GM08714 (cell line): ENCODE measurements around the gene FRYL.
"Not testable (repeated sequence)": the region's sequence is repeated elsewhere in the genome, so short reads cannot be mapped to it uniquely, and the experiment has no call there.

Experiments
- H3K4me3 ChIP-seq: fragments of 200-500 bp; sonication (Bioruptor generic); 2 replicates; pipeline ENCODE4 v1.5.1; 2014; ENCODE audit warnings: mild to moderate bottlenecking, low read length, inconsistent platforms
- ZNF274 ChIP-seq: IDR thresholded peaks from 2 replicates; pipeline ENCODE4 v1.6.1; 2012; ENCODE audit warnings: mild to moderate bottlenecking, low read depth, low read length

FRYL gene

DNA sequence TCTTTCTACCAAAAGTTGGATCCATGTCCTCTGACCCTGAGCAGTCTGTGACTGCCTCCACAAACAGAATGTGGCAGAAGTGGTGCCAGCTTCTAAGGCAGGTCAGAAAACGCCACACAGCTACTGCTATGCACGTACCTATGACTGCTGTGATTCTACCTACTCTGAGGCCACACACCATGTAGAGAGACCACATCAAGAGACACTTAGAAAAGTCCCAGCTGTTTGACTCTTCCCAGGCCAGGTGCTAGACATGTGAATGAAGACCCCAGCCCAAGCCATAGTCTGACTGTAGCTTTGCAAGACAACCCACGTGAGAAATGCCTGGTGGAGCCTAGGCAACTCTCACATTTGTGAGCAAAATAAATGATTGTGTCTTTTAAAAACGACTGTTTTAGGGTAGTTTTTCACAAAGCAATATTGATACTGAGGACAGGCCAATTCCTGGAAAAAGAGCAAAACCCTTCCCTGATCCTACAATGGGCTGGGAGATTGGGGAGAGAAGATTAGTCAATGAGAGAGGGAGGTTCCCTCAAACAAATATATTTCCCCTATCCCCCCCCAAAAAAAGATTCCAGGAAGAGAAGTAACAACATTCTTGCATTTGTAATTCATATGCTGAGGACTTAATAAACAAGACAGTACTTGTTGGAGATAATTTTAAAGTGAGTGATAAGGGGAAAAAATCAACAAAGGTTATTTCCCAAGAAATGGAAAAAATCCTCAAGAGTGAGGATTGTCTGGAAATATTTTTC is 33.3 kb downstream of the FRYL start:
- H3K4me3 ChIP-seq, result no peak overlapping the region
- TF ChIP-seq ZNF274, result no peak

DNA sequence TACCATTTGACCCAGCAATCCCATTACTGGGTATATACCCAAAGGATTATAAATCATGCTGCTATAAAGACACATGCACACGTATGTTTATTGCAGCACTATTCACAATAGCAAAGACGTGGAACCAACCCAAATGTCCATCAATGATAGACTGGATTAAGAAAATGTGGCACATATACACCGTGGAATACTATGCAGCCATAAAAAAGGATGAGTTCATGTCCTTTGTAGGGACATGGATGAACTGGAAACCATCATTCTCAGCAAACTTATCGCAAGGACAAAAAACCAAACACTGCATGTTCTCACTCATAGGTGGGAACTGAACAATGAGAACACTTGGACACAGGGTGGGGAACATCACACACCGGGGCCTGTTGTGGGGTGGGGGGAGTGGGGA is 34.9 kb downstream of the FRYL start:
- not testable (repeated sequence) for H3K4me3 ChIP-seq

DNA sequence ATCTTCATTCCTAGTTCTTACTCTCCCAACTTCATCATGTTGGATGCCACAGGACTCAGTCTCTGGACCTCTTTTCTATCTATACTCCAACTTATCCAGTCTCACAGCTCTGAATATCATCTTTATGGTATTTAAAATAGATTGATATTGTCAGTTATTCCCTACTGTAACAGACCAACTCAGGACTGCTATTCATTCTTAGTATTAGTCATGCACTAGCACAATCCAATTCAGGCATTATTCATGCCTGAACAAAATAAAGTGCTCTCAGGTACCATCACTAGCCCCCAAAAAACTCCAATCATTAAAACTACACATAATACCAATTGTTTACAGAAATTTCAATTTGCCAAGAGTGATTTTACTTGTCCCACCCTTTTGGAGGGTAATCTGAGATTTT is 37.7 kb downstream of the FRYL start:
- no peak for TF ChIP-seq ZNF274
- H3K4me3 ChIP-seq, result no peak overlapping the region

DNA sequence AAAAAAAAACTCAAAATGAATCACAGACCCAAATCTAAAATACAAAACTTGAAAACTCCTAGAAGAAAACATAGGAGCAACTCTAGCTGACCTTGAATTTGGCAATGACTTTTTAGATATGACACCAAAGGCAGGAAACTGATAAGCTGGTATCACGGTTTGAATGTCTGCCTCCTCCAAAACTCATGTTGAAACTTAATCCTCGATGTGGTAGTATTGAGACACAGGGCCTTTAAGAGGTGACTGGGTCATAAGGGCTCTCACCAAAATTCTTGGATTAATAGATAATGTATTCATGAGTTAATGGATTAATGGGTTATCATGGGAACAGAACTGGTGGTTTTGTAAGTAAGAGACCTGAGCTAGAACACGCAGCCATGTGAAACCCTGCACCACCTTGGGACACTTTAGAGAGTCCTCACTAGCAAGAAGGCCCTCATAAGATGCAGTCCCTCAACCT is 40.5 kb downstream of the FRYL start:
- no peak overlapping the region for H3K4me3 ChIP-seq
- no peak for TF ChIP-seq ZNF274

DNA sequence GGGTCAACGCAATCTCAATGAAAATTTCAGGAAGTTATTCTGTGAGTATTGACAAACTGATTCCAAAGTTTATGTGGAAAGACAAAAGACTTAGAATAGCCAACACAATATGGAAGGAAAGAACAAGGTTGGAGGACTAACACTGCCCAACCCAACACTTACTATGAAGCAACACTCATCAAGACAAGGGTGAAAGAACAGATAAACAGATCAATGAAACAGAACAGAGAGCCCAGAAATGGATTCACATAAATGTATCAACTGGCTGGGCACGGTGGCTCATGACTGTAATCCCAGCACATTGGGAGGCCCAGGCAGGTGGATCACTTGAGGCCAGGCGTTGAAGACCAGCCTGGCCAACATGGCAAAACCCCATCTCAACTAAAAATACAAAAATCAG is 41.2 kb downstream of the FRYL start:
- TF ChIP-seq ZNF274, result no peak
- H3K4me3 ChIP-seq, result no peak overlapping the region

DNA sequence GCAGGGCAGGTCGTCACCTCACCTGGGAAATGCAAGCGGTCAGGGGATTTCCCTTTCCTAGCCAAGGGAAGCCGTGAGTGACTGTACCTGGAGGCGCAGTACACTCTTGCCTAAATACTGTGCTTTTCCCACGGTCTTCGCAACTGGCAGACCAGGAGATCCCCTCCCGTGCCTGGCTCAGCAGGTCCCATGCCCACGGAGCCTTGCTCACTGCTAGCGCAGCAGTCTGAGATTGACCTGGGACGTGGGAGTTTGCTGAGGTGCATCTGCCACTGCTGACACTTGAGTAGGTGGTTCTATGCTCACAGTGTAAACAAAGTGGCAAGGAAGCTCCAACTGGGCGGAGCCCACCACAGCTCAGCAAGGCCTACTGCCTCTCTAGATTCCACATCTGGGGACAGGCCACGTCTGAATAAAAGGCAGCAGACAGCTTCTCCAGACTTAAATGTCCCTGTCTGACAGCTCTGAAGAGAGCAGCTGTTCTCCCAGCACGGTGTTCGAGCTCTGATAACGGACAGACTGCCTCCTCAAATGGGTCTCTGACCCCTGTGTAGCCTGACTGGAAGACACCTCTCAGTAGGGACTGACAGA is 51.1 kb downstream of the FRYL start:
- H3K4me3 ChIP-seq, result not testable (repeated sequence)

DNA sequence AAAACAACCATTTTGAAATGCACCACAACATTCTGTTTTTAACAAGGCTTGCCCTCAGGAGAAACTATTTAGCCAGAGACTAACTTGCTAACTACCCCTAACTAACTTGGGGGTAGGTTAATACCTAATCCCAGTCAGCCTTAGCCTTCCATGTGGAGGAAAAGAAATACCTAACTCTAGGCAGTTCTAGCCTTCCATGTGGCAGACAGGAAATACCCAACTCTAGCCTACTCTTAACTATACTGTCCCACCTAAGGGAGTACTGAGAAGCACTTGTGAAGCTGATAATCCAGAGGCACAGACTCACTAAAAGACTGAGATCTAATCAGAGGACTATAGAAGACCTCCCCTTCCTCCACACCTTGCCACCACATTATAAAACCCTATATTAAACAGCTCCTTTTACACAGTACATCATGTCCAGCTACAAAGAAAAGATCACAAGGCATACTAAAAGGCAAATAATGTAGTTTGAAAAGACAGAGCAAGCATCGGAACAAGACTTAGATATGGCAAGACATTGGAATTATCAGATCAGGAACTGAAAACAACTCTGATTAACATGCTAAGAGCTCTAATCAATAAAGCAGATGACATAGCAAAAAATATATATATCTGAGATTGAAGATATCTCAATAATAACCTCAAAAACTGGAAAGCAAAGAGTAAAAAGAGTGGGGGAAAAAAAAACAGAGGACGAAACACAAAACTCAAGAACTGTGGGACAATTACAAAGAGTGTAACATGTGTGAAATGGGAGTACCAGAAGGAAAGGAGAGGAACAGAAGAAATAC is 52.2 kb downstream of the FRYL start:
- no peak for TF ChIP-seq ZNF274
- no peak overlapping the region for H3K4me3 ChIP-seq

DNA sequence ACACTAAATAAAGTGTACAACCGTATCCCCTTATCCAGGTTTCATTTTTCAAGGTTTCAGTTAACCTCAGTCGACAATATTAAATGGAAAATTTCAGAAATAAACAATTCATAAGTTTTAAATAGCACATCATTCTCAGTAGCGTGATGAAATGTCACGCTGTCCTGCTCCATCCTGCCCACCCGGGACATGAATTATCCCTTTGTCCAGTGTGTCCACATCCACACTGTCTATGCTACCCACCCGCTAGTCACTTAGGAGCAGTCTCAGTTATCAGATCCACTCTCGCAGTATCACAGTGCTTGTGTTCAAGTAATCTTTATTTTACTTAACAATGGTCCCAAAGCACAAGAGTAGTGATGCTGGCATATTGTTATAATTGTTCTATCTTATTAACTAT is 54.7 kb downstream of the FRYL start:
- TF ChIP-seq ZNF274, result no peak
- no peak overlapping the region for H3K4me3 ChIP-seq

DNA sequence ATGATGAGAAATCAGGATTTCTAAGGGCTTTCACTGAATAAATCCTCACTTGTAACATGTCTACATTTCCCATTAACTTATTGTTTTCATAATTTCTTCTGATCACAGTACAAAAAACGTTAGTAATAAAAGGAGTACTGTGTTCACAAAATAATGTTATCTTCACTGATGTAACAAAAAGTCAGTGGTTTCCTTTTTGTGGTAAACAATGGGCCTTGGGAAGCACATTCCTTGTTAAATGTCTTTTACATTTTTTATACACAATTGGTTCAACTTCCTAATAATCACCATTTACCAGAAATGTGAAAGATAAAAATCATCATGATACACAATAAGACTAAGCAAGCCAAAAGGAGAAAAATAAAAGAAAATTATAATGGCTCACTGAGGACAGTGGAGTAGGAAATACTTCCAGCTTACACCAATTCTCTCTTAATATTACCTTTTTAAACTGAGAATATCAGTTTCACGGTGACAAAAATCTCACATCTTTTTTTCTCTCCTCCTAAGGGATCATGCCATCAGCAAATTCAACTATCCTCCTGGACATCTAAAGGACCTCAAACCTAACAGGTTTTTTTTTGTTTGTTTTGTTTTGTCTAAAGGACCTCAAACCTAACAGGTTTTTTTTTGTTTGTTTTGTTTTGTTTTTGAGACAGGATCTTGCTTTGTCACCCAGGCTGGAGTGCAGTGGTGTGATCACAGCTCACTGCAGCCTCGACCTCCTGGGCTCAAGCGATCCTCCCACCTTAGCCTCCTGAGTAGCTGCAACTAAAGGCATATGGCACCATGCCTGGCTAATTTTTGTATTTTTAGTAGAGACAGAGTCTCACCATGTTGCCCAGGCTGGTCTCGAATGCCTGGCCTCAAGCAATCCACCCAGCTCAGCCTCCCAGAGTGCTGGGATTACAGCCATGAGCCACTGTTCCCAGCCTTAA is 57.3 kb downstream of the FRYL start:
- no peak for TF ChIP-seq ZNF274
- no peak overlapping the region for H3K4me3 ChIP-seq

DNA sequence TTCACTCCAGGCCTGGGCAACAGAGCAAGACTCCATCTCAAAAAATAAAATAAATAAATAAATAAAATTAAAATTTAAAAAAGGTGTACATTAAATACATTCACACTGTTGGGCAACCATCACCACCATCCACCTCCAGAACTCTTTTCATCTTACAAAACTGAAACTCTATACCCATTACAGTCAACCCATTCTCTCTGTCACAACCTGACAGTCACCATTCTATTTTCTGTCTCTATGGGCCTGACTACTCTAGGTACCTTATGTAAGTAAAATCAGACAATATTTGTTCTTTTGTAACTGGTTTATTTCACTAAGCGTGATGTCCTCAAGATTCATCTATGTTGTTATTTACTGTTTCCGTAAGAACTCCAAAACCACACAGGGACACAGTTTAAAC is 59.6 kb downstream of the FRYL start:
- no peak for TF ChIP-seq ZNF274
- H3K4me3 ChIP-seq, result no peak overlapping the region

DNA sequence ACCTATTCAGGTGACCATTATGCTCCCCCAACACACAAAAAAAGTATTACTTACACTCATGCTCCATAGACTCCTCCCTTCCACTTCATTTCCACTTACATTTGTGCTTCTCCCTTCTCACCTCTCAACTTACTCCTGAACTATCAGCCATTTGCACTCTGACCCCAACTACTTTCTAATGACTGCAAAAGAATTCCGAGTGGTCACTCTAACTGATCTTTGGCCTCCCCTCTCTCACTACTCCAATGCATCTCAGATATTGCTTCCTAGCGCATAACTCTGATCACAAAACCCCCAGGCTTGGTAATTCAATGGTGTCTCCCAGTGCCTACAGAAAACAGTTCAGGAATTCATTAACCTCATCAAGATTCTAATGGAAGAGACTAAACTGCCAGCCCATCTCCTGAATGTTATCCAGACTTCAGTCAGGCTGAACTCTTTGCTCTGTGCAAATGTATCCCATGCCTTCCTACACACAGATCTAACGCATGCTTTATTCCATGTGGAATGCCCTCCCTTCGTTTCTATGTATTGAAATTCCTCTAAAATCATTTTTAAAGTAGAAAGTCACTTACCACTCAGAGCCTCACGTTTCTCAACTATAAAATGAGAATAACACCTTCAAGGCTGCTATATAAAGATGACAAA is 61.1 kb downstream of the FRYL start:
- no peak overlapping the region for H3K4me3 ChIP-seq
- no peak for TF ChIP-seq ZNF274

DNA sequence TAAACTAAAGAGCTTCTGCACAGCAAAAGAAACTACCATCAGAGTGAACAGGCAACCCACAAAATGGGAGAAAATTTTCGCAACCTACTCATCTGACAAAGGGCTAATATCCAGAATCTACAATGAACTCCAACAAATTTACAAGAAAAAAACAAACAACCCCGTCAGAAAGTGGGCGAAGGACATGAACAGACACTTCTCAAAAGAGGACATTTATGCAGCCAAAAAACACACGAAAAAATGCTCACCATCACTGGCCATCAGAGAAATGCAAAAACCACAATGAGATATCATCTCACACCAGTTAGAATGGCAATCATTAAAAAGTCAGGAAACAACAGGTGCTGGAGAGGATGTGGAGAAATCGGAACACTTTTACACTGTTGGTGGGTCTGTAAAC is 63.8 kb downstream of the FRYL start:
- not testable (repeated sequence) for H3K4me3 ChIP-seq

DNA sequence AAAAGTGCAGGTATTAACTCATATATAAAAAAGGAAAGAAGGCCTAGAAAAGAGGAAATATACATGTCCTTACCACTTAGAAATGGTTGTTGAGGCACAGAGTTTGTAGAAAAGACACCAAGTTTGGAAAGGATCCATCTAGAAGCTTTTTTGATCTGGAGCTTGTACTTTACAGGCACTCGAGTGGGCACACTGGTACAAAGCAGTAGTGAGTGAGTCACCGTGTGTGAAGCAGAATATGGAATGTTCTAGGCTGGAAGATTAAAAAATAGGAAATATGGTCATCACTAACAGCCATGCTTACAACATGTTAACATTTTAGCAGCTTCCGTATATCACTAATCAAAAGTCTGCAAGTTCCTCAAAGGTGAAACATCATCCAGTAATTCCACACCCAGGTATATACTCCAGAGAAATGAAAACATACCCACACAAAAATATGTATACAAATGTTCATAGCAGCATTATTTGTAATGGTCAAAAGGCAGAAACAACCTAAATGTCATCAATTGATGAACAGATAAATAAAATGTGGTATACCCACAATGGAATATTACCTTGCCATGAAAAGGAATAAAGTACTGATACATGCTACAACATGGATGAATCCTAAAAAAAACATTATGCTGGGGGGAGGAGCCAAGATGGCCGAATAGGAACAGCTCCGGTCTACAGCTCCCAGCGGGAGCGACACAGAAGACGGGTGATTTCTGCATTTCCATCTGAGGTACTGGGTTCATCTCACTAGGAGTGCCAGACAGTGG is 69.5 kb downstream of the FRYL start:
- TF ChIP-seq ZNF274, result no peak

DNA sequence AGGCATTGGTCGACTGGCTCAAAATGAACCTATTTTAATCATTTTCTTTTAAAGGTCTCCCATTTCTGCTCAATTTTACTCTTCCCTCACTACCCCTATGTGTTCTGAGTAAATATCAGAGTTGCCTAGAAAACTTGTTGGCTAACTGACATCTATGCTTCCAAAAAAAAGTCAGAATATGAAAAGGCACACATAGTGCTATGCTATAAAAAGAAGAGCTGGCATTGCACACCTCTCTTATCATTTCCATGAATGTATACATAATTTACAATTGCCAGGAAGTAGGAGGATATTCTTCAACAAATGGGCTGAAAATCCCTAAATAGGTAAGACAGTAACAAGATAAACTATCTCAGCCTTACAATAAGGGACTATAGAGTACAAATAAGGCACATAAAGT is 70.2 kb downstream of the FRYL start:
- H3K4me3 ChIP-seq, result no peak overlapping the region
- no peak for TF ChIP-seq ZNF274

More for the DNA sequence above, 69.5 kb downstream of the FRYL start:
- H3K4me3 ChIP-seq, result no peak overlapping the region
